GM06990 (cell line): ENCODE results near the gene KCNB1.

Experiments
- DNase-seq: peaks from one replicate; pipeline ENCODE4 v3.0.0-alpha.2; 2011; ENCODE audit not compliant: insufficient read length; ENCODE audit errors: extremely low read depth
- H3K27me3 ChIP-seq: replicated peaks from 2 replicates; pipeline ENCODE4 v1.6.0; 2011; ENCODE audit warnings: low read length; ENCODE audit not compliant: control insufficient read depth, insufficient read depth
- H3K36me3 ChIP-seq: 2 replicates; pipeline ENCODE4 v1.5.1; 2011; ENCODE audit warnings: low read length; ENCODE audit not compliant: control insufficient read depth, insufficient read depth
- H3K4me3 ChIP-seq: replicated peaks from 2 replicates; pipeline ENCODE4 v1.5.1; 2011; ENCODE audit warnings: low read depth, mild to moderate bottlenecking, control low read depth, low read length
- TF ChIP-seq, protein P1 (sequence below): IDR thresholded peaks from 2 replicates; pipeline ENCODE4 v1.5.1; 2011; ENCODE audit warnings: low read length, control low read depth, mild to moderate bottlenecking, inconsistent platforms; ENCODE audit not compliant: insufficient read depth, poor library complexity, severe bottlenecking

The KCNB1 gene

DNA sequence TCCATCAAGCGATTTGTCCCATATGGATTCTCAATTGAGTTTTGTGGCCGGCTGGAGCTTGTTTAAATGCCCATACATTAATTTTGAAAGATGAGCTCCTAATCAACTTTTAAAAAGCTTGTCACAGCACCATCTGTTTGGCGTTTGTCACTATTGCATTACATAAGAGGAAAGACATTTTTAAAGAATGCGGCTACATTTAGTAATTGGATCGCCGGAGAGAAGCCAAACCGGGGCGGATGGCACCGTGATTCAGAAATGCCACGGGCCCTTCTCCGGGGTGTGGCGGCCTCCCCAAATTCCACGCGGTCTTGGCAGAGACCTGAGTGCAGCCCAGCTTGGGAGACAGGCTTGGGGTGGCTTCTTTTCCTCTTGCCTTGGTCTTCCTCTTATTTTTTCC, 136.9 kb downstream of the KCNB1 start:
- Histone ChIP-seq H3K27me3 (no peaks in the 10 kb centered on the region), H3K4me3 (no peak overlapping the region), H3K36me3 (no peaks in the 10 kb centered on the region)
- TF ChIP-seq, protein P1, sequence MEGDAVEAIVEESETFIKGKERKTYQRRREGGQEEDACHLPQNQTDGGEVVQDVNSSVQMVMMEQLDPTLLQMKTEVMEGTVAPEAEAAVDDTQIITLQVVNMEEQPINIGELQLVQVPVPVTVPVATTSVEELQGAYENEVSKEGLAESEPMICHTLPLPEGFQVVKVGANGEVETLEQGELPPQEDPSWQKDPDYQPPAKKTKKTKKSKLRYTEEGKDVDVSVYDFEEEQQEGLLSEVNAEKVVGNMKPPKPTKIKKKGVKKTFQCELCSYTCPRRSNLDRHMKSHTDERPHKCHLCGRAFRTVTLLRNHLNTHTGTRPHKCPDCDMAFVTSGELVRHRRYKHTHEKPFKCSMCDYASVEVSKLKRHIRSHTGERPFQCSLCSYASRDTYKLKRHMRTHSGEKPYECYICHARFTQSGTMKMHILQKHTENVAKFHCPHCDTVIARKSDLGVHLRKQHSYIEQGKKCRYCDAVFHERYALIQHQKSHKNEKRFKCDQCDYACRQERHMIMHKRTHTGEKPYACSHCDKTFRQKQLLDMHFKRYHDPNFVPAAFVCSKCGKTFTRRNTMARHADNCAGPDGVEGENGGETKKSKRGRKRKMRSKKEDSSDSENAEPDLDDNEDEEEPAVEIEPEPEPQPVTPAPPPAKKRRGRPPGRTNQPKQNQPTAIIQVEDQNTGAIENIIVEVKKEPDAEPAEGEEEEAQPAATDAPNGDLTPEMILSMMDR, result no peak
- no peak for DNase-seq

DNA sequence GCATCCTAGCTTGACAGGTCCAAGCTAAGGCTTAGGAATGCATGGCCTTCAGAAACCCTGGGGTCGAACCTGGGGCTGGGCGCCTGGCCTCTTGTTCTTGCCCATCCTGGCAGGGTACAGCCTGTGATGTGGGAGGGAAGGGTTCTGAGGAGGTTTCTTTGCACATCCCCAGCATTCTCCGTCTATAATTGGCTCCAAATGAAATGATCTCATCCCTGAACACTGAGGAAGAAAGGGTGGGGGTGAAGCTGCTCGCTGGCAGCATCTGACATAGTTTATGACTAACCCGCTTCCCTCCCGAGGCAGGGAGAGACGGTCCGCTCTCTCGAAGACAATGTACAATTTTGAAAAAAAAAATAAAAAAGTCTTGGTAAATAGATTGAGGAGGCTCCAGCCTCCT, 137.5 kb downstream of the KCNB1 start:
- TF ChIP-seq, protein P1, result no peak
- Histone ChIP-seq H3K4me3 (no peak overlapping the region), H3K36me3 (no peaks in the 10 kb centered on the region), H3K27me3 (no peaks in the 10 kb centered on the region)
- DNase-seq, result no peak

DNA sequence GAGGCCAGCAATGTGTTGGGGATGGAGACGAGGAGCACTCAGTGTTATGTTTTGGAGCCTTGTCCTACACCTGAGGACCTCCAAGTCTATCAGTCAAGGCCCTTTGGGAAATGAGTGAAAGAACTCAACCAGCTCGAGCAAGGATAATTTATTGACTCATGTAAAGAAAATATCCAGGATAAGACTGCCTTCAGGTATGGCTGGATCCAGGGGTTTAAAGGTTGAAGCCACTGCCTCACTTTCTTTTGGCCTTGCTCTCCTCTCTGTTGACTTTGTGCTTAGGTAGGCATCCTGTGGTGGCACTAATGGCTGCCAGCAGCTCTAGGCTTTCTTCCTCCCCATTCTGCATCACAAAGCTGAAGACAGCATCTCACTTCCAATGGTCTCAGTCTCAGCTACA, 138.3 kb downstream of the KCNB1 start:
- no peak overlapping the region for H3K4me3 ChIP-seq
- no peaks in the 10 kb centered on the region for H3K36me3 ChIP-seq
- TF ChIP-seq, protein P1, result no peak
- no peaks in the 10 kb centered on the region for H3K27me3 ChIP-seq
- DNase-seq, result no peak

DNA sequence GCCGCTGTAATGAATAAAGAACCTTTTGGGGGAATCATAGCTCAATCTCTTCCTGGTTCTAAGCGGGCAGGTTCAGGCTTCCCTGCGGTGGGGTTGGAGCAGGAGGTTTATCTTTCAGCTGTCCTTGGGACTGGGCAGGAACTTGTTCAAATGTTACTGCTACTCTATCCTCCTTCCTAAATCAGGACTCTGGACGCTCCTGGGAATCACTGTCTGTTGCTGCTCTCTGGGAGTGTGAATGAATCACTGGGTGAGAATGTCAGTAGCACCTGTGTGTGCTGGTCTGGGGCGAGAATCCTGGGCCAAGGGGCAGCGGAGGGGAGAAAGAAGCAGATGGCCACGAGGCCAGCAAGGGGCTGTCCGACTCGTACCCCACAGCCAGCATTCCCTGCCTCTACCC, 139.2 kb downstream of the KCNB1 start:
- TF ChIP-seq, protein P1, result no peak
- DNase-seq, result no peak
- Histone ChIP-seq H3K4me3 (no peak overlapping the region), H3K27me3 (no peaks in the 10 kb centered on the region), H3K36me3 (no peaks in the 10 kb centered on the region)

DNA sequence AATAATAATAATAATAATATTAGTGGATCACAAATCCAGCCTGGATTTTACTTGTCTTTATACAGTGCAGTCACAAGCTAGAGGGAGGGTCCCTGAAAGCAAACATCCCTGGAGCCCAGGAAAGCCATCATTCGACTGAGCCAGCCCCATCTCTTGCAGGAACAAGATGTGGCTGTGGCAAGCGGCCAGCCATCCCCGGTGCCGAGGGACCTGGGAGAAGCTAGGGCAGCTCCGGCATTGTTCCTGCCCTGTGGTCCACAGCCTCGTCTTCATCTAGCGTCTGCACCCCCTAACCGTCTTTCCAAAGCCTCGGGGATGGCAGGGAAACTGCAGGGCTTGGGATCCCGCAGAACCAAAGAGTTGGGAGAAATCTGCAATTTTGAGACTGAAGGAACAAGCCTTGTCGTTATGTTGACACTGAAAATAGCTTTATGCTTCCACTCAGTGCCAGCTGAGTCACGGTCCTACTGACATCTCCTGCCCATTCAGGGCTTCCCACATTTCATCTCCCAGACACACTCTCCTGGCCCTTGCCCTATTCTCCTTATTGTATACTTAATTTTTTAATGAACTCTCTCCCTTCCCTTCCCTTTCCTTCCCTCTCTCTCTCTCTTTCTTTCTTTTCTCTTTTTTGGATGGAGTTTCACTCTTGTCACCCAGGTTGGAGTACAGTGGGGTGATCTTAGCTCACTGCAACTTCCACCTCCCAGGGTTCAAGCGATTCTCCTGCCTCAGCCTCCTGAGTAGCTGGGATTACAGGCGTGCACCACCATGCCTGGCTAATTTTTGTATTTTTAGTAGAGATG, 142.1 kb downstream of the KCNB1 start:
- H3K36me3 ChIP-seq, result no peaks in the 10 kb centered on the region
- H3K27me3 ChIP-seq, result no peaks in the 10 kb centered on the region; the same call in 1 of the 2 replicates
- no peak for DNase-seq
- H3K4me3 ChIP-seq, result no peak overlapping the region
- TF ChIP-seq, protein P1, result no peak

DNA sequence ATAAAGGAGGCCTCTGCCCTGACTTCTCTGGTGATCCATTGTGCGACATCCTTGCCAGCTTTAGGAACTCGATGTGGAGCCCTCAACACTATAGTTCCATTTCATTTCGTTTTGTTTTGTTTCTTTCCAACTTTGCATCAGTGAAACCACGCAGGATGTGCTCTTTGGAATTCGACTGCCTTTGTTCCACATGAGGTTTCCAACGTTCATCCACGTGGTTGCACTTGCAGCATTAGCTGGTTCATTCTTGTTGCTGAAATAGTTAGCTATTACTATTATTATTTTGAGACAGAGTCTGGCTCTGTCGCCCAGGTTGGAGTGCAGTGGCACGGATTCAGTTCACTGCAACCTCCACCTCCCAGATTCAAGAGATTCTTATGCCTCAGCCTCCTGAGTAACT, 143.3 kb downstream of the KCNB1 start:
- TF ChIP-seq, protein P1, result no peak
- H3K36me3 ChIP-seq, result no peaks in the 10 kb centered on the region
- no peak for DNase-seq
- no peak overlapping the region for H3K4me3 ChIP-seq
- H3K27me3 ChIP-seq, result no peaks in the 10 kb centered on the region; the same call in 1 of the 2 replicates
